Measurements from ENCODE around the gene CCDC88A. TPM values are rescaled to one million over a fixed set of nuclear protein-coding genes. Genes with fewer than 3 reads are reported as not detected.

The CCDC88A gene
- total RNA-seq, 1 experiment from 2014 or later = 84.5 TPM

- no peak overlapping the region for H3K4me3 ChIP-seq (ENCODE audit: low read depth, low read length, poor library complexity, severe bottlenecking)
- H3K4me1 ChIP-seq (ENCODE audit: insufficient read depth, low read length, poor library complexity, severe bottlenecking) = peaks cover 16% of the 10 kb centered on the region
- BruUV-seq (replicated peaks) = no TSS peak
- TF ChIP-seq EZH2 (IDR thresholded peaks at IDR 0.05; ENCODE audit: borderline replicate concordance, low read depth, low read length, poor library complexity, severe bottlenecking) = no peak
- TF ChIP-seq, protein P1, sequence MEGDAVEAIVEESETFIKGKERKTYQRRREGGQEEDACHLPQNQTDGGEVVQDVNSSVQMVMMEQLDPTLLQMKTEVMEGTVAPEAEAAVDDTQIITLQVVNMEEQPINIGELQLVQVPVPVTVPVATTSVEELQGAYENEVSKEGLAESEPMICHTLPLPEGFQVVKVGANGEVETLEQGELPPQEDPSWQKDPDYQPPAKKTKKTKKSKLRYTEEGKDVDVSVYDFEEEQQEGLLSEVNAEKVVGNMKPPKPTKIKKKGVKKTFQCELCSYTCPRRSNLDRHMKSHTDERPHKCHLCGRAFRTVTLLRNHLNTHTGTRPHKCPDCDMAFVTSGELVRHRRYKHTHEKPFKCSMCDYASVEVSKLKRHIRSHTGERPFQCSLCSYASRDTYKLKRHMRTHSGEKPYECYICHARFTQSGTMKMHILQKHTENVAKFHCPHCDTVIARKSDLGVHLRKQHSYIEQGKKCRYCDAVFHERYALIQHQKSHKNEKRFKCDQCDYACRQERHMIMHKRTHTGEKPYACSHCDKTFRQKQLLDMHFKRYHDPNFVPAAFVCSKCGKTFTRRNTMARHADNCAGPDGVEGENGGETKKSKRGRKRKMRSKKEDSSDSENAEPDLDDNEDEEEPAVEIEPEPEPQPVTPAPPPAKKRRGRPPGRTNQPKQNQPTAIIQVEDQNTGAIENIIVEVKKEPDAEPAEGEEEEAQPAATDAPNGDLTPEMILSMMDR (conservative IDR thresholded peaks at IDR 0.05; ENCODE audit: low read depth, low read length) = no peak
- H3K27ac ChIP-seq (ENCODE audit: low read depth, low read length, poor library complexity, severe bottlenecking) = no peak overlapping the region
- H3K36me3 ChIP-seq (ENCODE audit: insufficient read depth, low read length, poor library complexity, severe bottlenecking) = no peaks in the 10 kb centered on the region
- ChIA-PET POLR2A (ENCODE audit: low non-redundant PET) (no interaction called here), CTCF (no interaction called here)
- H3K9me3 ChIP-seq (ENCODE audit: low read depth, low read length, poor library complexity, severe bottlenecking) = no peaks in the 10 kb centered on the region
- H3K27me3 ChIP-seq (replicated peaks; ENCODE audit: insufficient read depth, low read depth, low read length, poor library complexity) = no peaks in the 10 kb centered on the region
- DNase-seq (ENCODE audit: low spot score) = no peak
- intact Hi-C loops (cut with micrococcal nuclease; ENCODE audit: unreplicated experiment) = loop anchor here (5.0 to 10.0 kb wide), 2 partner anchors 96 to 193 kb away; partner anchors contain the start of genes CFAP36 and PPP4R3B
Observed at GRCh38 chr2:55421326-55421725, 1.7 kb upstream of the CCDC88A start.

GRCh38 chr2:55420871-55421270 is 1.2 kb upstream of the CCDC88A start:
- CTCF ChIA-PET = no interaction called here
- BruUV-seq (replicated peaks) = no TSS peak
- no peak for DNase-seq (ENCODE audit: low spot score)
- POLR2A ChIA-PET (ENCODE audit: low non-redundant PET) = no interaction called here
- no peaks in the 10 kb centered on the region for H3K36me3 ChIP-seq (ENCODE audit: insufficient read depth, low read length, poor library complexity, severe bottlenecking)
- intact Hi-C loops (cut with micrococcal nuclease; ENCODE audit: unreplicated experiment) = loop anchor here (5.0 to 10.0 kb wide), 2 partner anchors 96 to 194 kb away; partner anchors contain the start of genes CFAP36 and PPP4R3B
- no peak overlapping the region for H3K27ac ChIP-seq (ENCODE audit: low read depth, low read length, poor library complexity, severe bottlenecking)
- peaks cover 16% of the 10 kb centered on the region for H3K4me1 ChIP-seq (ENCODE audit: insufficient read depth, low read length, poor library complexity, severe bottlenecking)
- no peaks in the 10 kb centered on the region for H3K9me3 ChIP-seq (ENCODE audit: low read depth, low read length, poor library complexity, severe bottlenecking)
- TF ChIP-seq, protein P1 (conservative IDR thresholded peaks at IDR 0.05; ENCODE audit: low read depth, low read length) = no peak
- no peak for TF ChIP-seq EZH2 (IDR thresholded peaks at IDR 0.05; ENCODE audit: borderline replicate concordance, low read depth, low read length, poor library complexity, severe bottlenecking)
- no peaks in the 10 kb centered on the region for H3K27me3 ChIP-seq (replicated peaks; ENCODE audit: insufficient read depth, low read depth, low read length, poor library complexity)
- H3K4me3 ChIP-seq (ENCODE audit: low read depth, low read length, poor library complexity, severe bottlenecking) = peak overlapping the region; percentile 84

DNA sequence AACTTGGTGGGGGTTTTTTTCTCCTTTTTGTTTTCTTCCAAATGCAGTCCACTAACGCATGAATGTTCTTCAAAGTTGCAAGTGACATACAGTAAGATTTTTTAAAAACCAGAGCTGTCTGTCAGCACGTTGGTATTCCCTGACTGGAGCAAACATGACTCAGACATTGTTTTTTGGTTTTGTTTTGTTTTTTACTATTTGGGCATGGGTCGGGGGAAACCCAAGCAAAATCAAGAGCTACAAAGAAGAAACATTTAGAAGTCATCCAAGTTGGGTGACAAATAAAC is 726 bp upstream of the CCDC88A start:
- no TSS peak for BruUV-seq (replicated peaks)
- H3K36me3 ChIP-seq (ENCODE audit: insufficient read depth, low read length, poor library complexity, severe bottlenecking) = no peaks in the 10 kb centered on the region

More for the DNA sequence above, 726 bp upstream of the CCDC88A start:
- intact Hi-C loops (cut with micrococcal nuclease; ENCODE audit: unreplicated experiment) = loop anchor here (5.0 to 10.0 kb wide), 2 partner anchors 97 to 194 kb away; partner anchors contain the start of genes CFAP36 and PPP4R3B
- H3K4me1 ChIP-seq (ENCODE audit: insufficient read depth, low read length, poor library complexity, severe bottlenecking) = peaks cover 13% of the 10 kb centered on the region
- CTCF ChIA-PET = no interaction called here
- H3K27ac ChIP-seq (ENCODE audit: low read depth, low read length, poor library complexity, severe bottlenecking) = peak overlapping the region; percentile 26
- H3K9me3 ChIP-seq (ENCODE audit: low read depth, low read length, poor library complexity, severe bottlenecking) = no peaks in the 10 kb centered on the region
- POLR2A ChIA-PET (ENCODE audit: low non-redundant PET) = interaction anchor here (0.7 kb wide), 1 partner anchor 560 kb away, joined by 7 read pairs; no protein-coding TSS in a partner anchor
- H3K27me3 ChIP-seq (replicated peaks; ENCODE audit: insufficient read depth, low read depth, low read length, poor library complexity) = no peaks in the 10 kb centered on the region
- DNase-seq (ENCODE audit: low spot score) = no peak
- H3K4me3 ChIP-seq (ENCODE audit: low read depth, low read length, poor library complexity, severe bottlenecking) = peak overlapping the region; percentile 84
- no peak for TF ChIP-seq EZH2 (IDR thresholded peaks at IDR 0.05; ENCODE audit: borderline replicate concordance, low read depth, low read length, poor library complexity, severe bottlenecking)
- TF ChIP-seq, protein P1 (conservative IDR thresholded peaks at IDR 0.05; ENCODE audit: low read depth, low read length) = no peak

Measured in A673 (cell line).